ENCODE data around the gene PAQR7. TPM values are rescaled to one million over a fixed set of nuclear protein-coding genes. Genes with fewer than 3 reads are reported as not detected.
"Not testable (repeated sequence)": the region's sequence is repeated elsewhere in the genome, so short reads cannot be mapped to it uniquely, and the experiment has no call there.

Gene PAQR7
- total RNA-seq, 2 experiments from 2014 or later = 1.1 to 1.5 TPM

DNA sequence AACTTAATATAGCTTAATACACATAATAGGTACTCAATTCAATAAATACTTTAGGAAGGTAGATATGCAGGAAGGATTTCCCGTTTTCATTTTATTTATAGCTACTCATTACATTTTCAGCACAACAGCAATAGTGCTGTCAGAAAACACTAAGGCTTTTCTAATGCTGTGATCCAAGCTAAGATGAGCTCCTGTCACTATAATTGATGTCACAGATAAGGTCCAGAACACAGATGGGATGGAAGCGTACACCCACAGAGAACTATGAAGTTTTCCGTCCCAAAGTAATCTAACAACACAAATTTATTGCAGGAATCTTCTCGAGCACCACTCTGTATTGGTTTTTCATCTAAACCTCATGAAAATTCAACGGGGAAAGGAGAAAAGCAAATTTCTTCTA lies 29.8 kb downstream of the PAQR7 start:
- Histone ChIP-seq H3K36me3 (ENCODE audit: insufficient read depth, low read length) (no peaks in the 10 kb centered on the region), H3K4me1 (ENCODE audit: insufficient read depth, low read length) (no peaks in the 10 kb centered on the region), H3K27ac (ENCODE audit: low read depth in 1 of 2, low read length in 2 of 2) (no peak overlapping the region), H3K27me3 (ENCODE audit: control insufficient read depth in 1 of 2, insufficient read depth in 2 of 2, low read length in 2 of 2) (no peaks in the 10 kb centered on the region), H3K4me3 (ENCODE audit: low read length) (no peak overlapping the region), H3K9me3 (ENCODE audit: control insufficient read depth in 1 of 2, insufficient read depth in 1 of 2, low read length in 2 of 2) (no peaks in the 10 kb centered on the region)
- H3K4me1 Mint-ChIP-seq (ENCODE audit: low read depth) = no peaks in the 10 kb centered on the region
- no peak for ATAC-seq (ENCODE audit: poor library complexity)
- H3K27me3 Mint-ChIP-seq = no peaks in the 10 kb centered on the region
- ChIA-PET POLR2A (interaction anchor here (0.7 to 1.2 kb wide), 2 partner anchors 14 to 354 kb away, joined by 3 to 4 read pairs; partner anchors contain the start of gene AUNIP), CTCF (no interaction called here)
- H3K4me3 Mint-ChIP-seq = no peak overlapping the region
- TF ChIP-seq, protein P1, sequence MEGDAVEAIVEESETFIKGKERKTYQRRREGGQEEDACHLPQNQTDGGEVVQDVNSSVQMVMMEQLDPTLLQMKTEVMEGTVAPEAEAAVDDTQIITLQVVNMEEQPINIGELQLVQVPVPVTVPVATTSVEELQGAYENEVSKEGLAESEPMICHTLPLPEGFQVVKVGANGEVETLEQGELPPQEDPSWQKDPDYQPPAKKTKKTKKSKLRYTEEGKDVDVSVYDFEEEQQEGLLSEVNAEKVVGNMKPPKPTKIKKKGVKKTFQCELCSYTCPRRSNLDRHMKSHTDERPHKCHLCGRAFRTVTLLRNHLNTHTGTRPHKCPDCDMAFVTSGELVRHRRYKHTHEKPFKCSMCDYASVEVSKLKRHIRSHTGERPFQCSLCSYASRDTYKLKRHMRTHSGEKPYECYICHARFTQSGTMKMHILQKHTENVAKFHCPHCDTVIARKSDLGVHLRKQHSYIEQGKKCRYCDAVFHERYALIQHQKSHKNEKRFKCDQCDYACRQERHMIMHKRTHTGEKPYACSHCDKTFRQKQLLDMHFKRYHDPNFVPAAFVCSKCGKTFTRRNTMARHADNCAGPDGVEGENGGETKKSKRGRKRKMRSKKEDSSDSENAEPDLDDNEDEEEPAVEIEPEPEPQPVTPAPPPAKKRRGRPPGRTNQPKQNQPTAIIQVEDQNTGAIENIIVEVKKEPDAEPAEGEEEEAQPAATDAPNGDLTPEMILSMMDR (IDR thresholded peaks at IDR 0.05) = no peak
- intact Hi-C loops (cut with DNase I, micrococcal nuclease) = no loop called here
- DNase-seq = no peak
- H3K27ac Mint-ChIP-seq = no peak overlapping the region
- H3K36me3 Mint-ChIP-seq (ENCODE audit: low read depth) = no peaks in the 10 kb centered on the region
- no peaks in the 10 kb centered on the region for H3K9me3 Mint-ChIP-seq

DNA sequence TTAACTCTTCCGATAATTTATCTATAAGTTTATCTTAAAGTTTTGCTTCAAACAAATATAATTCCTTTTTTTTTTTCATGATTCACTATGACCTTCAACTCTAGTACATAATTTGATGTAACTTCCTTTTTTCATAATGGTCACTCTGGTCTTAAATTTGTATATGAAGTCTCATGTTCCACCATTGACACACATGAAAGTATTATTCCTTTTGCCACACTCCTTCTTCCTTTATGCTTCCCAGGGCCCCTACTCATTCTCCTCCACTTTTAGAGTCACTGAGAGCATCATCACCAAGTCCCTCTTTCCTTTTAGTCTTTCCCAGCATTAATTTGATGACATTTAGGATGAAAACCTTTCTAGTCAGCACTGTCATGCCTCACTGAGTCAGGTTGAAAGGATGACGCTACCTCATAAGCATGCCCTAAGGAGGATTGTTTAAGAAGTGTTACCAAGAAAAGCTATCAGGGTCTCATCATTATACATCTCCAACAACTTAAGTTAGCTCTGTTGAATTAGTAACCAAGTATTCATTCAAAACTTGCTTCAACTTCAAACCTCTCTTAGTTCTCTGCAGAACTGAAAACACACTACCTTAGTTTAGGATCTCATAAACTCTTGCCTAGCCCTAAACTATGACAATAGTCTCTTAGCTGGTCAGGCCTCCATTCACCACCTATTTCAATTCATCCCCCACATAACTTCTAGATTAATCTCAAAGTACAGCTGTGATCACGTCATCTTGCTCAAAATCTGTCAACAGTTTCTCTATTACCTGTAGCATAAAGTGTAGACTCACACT lies 30.8 kb downstream of the PAQR7 start:
- Histone ChIP-seq H3K4me3 (ENCODE audit: low read length) (no peak overlapping the region), H3K4me1 (ENCODE audit: insufficient read depth, low read length) (no peaks in the 10 kb centered on the region), H3K9me3 (ENCODE audit: control insufficient read depth in 1 of 2, insufficient read depth in 1 of 2, low read length in 2 of 2) (peaks cover 0 to 2% of the 10 kb centered on the region in 2 experiments), H3K27me3 (ENCODE audit: control insufficient read depth in 1 of 2, insufficient read depth in 2 of 2, low read length in 2 of 2) (no peaks in the 10 kb centered on the region), H3K36me3 (ENCODE audit: insufficient read depth, low read length) (no peaks in the 10 kb centered on the region), H3K27ac (ENCODE audit: low read depth in 1 of 2, low read length in 2 of 2) (no peak overlapping the region)
- ChIA-PET POLR2A (interaction anchor here (0.7 kb wide), 2 partner anchors 15 to 202 kb away, joined by 3 to 4 read pairs; partner anchors contain the start of gene AUNIP), CTCF (interaction anchor here (0.7 kb wide), 1 partner anchor 210 kb away, joined by 4 read pairs; no protein-coding TSS in a partner anchor)
- ATAC-seq (ENCODE audit: poor library complexity) = no peak
- Mint-ChIP-seq H3K4me1 (ENCODE audit: low read depth) (no peaks in the 10 kb centered on the region), H3K9me3 (no peaks in the 10 kb centered on the region), H3K27ac (no peak overlapping the region), H3K36me3 (ENCODE audit: low read depth) (no peaks in the 10 kb centered on the region), H3K27me3 (no peaks in the 10 kb centered on the region), H3K4me3 (no peak overlapping the region)
- DNase-seq = no peak
- intact Hi-C loops (cut with DNase I, micrococcal nuclease) = no loop called here
- TF ChIP-seq, protein P1 (IDR thresholded peaks at IDR 0.05) = no peak

DNA sequence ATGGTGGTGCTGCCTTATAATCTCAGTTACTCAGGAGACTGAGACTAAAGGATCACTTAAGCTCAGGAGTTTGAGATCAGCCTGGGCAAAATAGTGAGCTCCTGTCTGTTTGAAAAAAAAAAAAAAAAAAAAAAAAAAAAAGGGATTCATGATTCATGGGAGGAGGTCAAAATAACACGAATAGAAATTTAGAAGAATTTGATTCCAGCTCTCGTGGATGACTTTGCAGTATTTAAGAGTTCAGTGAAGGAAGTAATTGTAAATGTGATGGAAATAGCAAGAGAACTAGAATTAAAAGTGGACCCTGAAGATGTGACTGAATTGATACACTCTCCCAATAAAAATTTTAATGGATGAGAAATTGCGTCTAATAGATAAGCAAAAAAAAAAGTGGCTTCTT lies 32.0 kb downstream of the PAQR7 start:
- no peaks in the 10 kb centered on the region for H3K4me1 Mint-ChIP-seq (ENCODE audit: low read depth)
- Histone ChIP-seq H3K4me3 (ENCODE audit: low read length) (no peak overlapping the region), H3K27me3 (ENCODE audit: control insufficient read depth in 1 of 2, insufficient read depth in 2 of 2, low read length in 2 of 2) (no peaks in the 10 kb centered on the region), H3K4me1 (ENCODE audit: insufficient read depth, low read length) (no peaks in the 10 kb centered on the region), H3K9me3 (ENCODE audit: control insufficient read depth in 1 of 2, insufficient read depth in 1 of 2, low read length in 2 of 2) (peaks cover 0 to 4% of the 10 kb centered on the region in 2 experiments), H3K36me3 (ENCODE audit: insufficient read depth, low read length) (no peaks in the 10 kb centered on the region), H3K27ac (ENCODE audit: low read depth in 1 of 2, low read length in 2 of 2) (no peak overlapping the region)
- DNase-seq = no peak
- H3K4me3 Mint-ChIP-seq = no peak overlapping the region
- TF ChIP-seq, protein P1 (IDR thresholded peaks at IDR 0.05) = no peak
- no peaks in the 10 kb centered on the region for H3K36me3 Mint-ChIP-seq (ENCODE audit: low read depth)
- intact Hi-C loops (cut with DNase I, micrococcal nuclease) = no loop called here
- H3K9me3 Mint-ChIP-seq = no peaks in the 10 kb centered on the region
- CTCF ChIA-PET = interaction anchor here (0.6 kb wide), 1 partner anchor 648 kb away, joined by 3 read pairs; no protein-coding TSS in a partner anchor
- no peak overlapping the region for H3K27ac Mint-ChIP-seq
- ATAC-seq (ENCODE audit: poor library complexity) = no peak
- POLR2A ChIA-PET = no interaction called here
- no peaks in the 10 kb centered on the region for H3K27me3 Mint-ChIP-seq

DNA sequence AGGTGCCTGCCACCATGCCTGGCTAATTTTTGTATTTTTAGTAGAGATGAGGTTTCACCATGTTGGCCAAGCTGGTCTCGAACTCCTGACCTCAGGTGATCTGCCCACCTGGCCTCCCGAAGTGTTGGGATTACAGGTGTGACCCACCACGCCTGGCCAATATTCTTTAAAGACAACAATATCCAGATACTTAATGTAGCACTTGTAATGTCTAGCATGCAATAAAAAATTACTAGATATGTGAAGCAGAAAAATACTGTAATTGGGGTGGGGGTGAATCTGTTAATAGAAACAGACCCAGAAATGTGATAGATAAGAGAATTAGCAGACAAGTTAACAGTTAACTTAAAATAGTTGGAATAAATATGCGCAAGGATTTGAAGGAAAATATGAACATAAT lies 35.7 kb downstream of the PAQR7 start:
- H3K4me1 Mint-ChIP-seq (ENCODE audit: low read depth); H3K9me3 ChIP-seq (ENCODE audit: control insufficient read depth in 1 of 2, insufficient read depth in 1 of 2, low read length in 2 of 2); H3K27ac ChIP-seq (ENCODE audit: low read depth in 1 of 2, low read length in 2 of 2); H3K27ac Mint-ChIP-seq; CTCF ChIA-PET; H3K4me3 ChIP-seq (ENCODE audit: low read length); DNase-seq; H3K27me3 Mint-ChIP-seq; H3K4me1 ChIP-seq (ENCODE audit: insufficient read depth, low read length); H3K9me3 Mint-ChIP-seq; ATAC-seq (ENCODE audit: poor library complexity); H3K27me3 ChIP-seq (ENCODE audit: control insufficient read depth in 1 of 2, insufficient read depth in 2 of 2, low read length in 2 of 2); H3K36me3 ChIP-seq (ENCODE audit: insufficient read depth, low read length); H3K4me3 Mint-ChIP-seq: not testable (repeated sequence)
- H3K36me3 Mint-ChIP-seq (ENCODE audit: low read depth) = peaks cover 12% of the 10 kb centered on the region
- intact Hi-C loops (cut with DNase I, micrococcal nuclease) = loop anchor here in 1 of 2 experiments (5.0 kb wide), 2 partner anchors 37 to 157 kb away; partner anchors contain the start of genes PAFAH2 and PAQR7
- POLR2A ChIA-PET = interaction anchor here (0.8 kb wide), 1 partner anchor 8 kb away, joined by 3 read pairs; no protein-coding TSS in a partner anchor

Measured in CD4-positive, alpha-beta T cell (primary cell).